ENCODE results near the gene JOSD2. TPM values are rescaled to one million over a fixed set of nuclear protein-coding genes. Genes with fewer than 3 reads are reported as not detected.
A peak's percentile ranks its signal among the peaks of the same experiment; 100 is the strongest.

JOSD2 gene
- total RNA-seq, 1 experiment from 2014 or later, result 5.4 TPM

DNA sequence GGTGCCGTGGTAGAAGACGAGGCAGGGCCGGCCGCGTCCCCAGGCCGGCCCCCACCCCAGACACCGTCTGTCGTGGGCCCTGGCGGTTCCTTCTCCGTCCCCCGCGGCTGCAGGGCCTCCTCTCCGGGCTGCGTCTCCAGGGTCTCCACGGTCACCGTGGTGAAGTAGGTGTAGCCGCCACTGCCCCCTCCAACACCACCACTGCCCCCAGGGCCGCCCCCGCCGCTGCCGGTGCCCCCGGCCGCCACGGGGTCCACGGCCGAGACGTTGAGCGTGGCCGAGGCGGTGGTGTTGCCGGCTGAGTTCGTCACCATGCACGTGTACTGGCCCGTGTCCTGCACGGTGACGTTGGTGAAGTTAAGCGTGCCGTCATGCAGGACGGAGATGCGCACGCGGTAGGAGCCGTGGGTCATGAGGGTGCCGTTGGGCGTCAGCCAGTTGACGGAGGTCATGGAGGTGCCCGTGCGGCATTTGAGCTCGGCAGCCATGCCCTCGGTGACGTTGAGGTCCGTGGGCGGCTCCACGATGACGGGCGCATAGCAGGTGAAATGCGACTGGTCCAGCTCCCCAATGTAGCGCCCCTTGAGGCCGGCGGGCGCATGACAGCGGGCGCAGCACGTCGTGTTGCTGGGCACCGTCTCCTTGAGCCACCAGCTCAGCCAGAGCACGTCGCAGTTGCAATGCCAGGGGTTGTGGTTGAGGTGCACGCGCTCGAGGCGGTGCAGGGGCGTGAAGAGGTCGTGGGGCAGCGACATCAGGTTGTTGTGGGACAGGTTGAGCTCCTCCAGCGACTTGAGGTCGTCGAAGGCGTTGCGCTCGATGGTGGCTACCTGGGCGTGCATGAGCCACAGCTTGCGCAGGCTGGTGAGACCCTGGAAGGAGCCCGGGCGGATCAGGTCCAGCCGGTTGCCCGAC lies 7.4 kb upstream of the JOSD2 start:
- Histone ChIP-seq H2AFZ (ENCODE audit: low read length) (no peak overlapping the region), H3K79me2 (ENCODE audit: insufficient read depth, low read length) (no peaks in the 10 kb centered on the region), H2BK12ac (ENCODE audit: insufficient read length, low read depth, low read length) (no peak overlapping the region), H3K23me2 (ENCODE audit: insufficient read length, low read depth, low read length, poor library complexity, severe bottlenecking) (no peaks in the 10 kb centered on the region), H3K4me2 (ENCODE audit: insufficient read depth, insufficient read length, low read length) (no peak overlapping the region), H2BK20ac (ENCODE audit: low read depth, low read length, poor library complexity, severe bottlenecking) (no peak overlapping the region), H3K23ac (ENCODE audit: insufficient read length, low read depth, low read length) (no peak overlapping the region), H3K9ac (ENCODE audit: extremely low read depth, insufficient read length, low read length) (no peak overlapping the region), H4K20me1 (ENCODE audit: control insufficient read depth, insufficient read depth, insufficient read length) (no peaks in the 10 kb centered on the region), H3K79me1 (ENCODE audit: insufficient read depth, low read depth, low read length, poor library complexity, severe bottlenecking) (no peaks in the 10 kb centered on the region), H3K56ac (ENCODE audit: insufficient read length, low read depth, low read length) (no peak overlapping the region), H2BK15ac (ENCODE audit: low read depth, low read length) (no peak overlapping the region), H3K14ac (ENCODE audit: insufficient read depth, low read length) (no peak overlapping the region), H2BK5ac (ENCODE audit: insufficient read length, low read length) (no peak overlapping the region), H3K4ac (ENCODE audit: low read depth, low read length) (no peak overlapping the region), H4K8ac (replicated peaks; ENCODE audit: insufficient read length, low read depth, low read length) (no peak overlapping the region), H4K91ac (ENCODE audit: insufficient read length, low read depth, low read length) (no peak overlapping the region), H4K5ac (ENCODE audit: insufficient read length, low read depth, low read length) (no peak overlapping the region), H3K4me1 (ENCODE audit: insufficient read depth, low read length) (no peaks in the 10 kb centered on the region), H3K27me3 (ENCODE audit: insufficient read depth, low read length) (0 out of 2 replicates have a peak, but pooled peaks cover 3% of the 10 kb centered on the region), H2AK5ac (ENCODE audit: insufficient read length, low read length) (no peak overlapping the region), H3K9me3 (ENCODE audit: control insufficient read depth, low read depth, low read length) (no peaks in the 10 kb centered on the region), H3K18ac (ENCODE audit: insufficient read length, low read depth, low read length) (no peak overlapping the region), H2BK120ac (ENCODE audit: low read depth, low read length, poor library complexity, severe bottlenecking) (no peak overlapping the region), H3T11ph (ENCODE audit: low read length) (no peak overlapping the region), H3K27ac (ENCODE audit: insufficient read length, low read depth, low read length) (no peak overlapping the region)
- Mint-ChIP-seq H3K27ac (peak overlapping the region in 1 of 3 experiments; percentile 65; a peak in 1 of 7 replicates), H3K36me3 (ENCODE audit: insufficient read depth in 1 of 3, low read depth in 3 of 3) (peaks cover 5 to 7% (median 5%) of the 10 kb centered on the region in 3 experiments; a peak in 4 of 7 replicates), H3K27me3 (ENCODE audit: low read depth) (peaks cover 50% of the 10 kb centered on the region), H3K9me3 (no peaks in the 10 kb centered on the region), H3K4me1 (peaks cover 0 to 10% of the 10 kb centered on the region in 2 experiments; a peak in 2 of 4 replicates), H3K4me3 (peak overlapping the region in 1 of 2 experiments; percentile 64; a peak in 1 of 5 replicates)
- TF ChIP-seq, protein P1, sequence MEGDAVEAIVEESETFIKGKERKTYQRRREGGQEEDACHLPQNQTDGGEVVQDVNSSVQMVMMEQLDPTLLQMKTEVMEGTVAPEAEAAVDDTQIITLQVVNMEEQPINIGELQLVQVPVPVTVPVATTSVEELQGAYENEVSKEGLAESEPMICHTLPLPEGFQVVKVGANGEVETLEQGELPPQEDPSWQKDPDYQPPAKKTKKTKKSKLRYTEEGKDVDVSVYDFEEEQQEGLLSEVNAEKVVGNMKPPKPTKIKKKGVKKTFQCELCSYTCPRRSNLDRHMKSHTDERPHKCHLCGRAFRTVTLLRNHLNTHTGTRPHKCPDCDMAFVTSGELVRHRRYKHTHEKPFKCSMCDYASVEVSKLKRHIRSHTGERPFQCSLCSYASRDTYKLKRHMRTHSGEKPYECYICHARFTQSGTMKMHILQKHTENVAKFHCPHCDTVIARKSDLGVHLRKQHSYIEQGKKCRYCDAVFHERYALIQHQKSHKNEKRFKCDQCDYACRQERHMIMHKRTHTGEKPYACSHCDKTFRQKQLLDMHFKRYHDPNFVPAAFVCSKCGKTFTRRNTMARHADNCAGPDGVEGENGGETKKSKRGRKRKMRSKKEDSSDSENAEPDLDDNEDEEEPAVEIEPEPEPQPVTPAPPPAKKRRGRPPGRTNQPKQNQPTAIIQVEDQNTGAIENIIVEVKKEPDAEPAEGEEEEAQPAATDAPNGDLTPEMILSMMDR (conservative IDR thresholded peaks at IDR 0.05), result peak; percentile 74
- DNase-seq, result peak; percentile 69
- no CpG with 5 or more reads among the region's 87 CpGs for WGBS (ENCODE audit: extremely low coverage, insufficient read length, low lambda C conversion rate)

All from H9 (cell line).